ENCODE data around the gene DIP2C.
"Not testable (repeated sequence)": the region's sequence is repeated elsewhere in the genome, so short reads cannot be mapped to it uniquely, and the experiment has no call there.

DIP2C gene

DNA sequence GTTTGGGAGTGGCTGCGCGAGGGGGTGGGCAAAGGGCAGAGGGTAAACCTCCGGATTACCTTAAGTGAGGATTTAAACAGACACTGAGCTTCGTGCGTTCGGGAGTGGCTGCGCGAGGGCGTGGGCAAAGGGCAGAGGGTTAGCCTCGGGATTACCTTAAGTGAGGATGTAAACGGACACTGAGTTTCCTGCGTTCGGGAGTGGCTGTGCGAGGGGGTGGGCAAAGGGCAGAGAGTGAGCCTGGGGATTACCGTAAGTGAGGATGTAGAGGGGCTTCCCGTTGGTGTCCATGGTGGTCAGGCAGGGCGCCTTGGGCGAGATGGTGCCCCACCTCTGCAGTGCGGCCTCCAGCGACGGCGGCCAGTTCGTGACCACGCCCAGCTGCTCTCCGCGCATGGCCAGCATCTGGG is 275.8 kb downstream of the DIP2C start:
- DNase-seq (ENCODE audit: low spot score) = no peak

GRCh38 chr10:412109-412508 is 277.4 kb downstream of the DIP2C start:
- DNase-seq (ENCODE audit: low spot score) = peak; percentile 19

GRCh38 chr10:411603-412002 is 277.9 kb downstream of the DIP2C start:
- peak; percentile 2 for DNase-seq (ENCODE audit: low spot score)

DNA sequence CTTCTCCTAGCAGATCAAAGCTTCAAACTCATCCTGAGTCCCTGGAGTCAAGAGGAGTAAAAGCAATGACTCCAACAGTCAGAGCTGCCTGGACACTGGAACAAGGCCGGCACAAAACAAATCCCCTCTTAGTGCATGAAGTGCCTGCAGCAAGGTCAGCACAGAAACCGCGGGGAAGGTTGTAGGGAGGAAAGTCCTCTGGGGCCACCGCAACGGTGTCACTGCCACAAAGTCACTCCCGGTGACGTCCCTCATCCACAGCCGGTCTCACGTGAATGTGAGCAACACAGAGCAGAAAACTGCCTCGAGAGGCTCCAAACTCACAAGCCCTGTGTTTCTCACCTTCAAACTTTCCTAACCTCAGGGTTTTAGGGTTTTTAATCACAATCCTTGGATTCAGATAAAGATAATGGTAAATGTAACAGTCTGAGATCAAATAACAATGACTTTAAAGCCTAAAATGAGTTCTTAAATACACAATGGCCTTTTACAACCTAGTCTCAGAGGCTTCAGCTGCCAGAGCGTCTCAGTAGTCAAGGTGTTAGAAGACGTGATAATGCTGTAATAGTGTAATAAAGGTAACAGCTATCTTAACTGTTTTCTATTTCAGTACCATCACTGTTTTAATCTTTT is 279.9 kb downstream of the DIP2C start:
- peak; percentile 41 for DNase-seq (ENCODE audit: low spot score)

DNA sequence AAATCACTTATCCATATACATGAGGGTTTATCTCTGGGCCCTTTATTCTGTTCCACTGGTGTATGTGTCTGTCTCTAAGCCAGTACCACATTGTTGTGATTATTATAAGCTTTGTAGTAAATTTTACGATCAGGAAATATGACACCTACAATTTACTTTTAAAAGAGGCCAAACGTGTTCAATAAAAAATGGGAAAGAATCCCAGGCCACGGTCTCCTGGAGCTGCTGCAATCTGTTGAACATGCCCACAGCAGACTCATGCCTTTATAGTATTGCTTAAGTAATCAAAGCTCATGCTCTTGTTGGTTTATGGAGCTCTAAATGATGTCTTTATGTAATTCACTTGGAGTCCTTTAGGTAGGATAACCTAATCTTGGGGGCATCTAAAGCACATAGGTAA is 281.2 kb downstream of the DIP2C start:
- DNase-seq (ENCODE audit: low spot score) = no peak

DNA sequence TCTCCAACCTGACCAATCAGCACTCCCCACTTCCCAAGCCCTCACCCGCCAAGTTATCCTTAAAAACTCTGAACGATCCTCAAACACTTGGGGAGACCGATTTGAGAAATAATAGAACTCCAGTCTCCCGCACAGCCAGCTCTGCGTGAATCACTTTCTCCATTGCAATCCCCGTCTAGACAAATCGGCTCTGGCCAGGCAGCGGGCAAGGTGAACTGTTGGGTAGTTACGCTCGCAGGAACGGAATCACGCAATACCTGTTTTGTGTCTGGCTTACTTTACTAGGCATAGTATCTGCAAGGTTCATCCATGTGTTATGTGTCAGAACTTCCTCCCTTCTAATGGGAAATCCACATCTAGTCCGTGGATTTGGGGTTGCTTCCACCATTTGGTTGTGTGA is 282.5 kb downstream of the DIP2C start:
- DNase-seq (ENCODE audit: low spot score) = no peak

DNA sequence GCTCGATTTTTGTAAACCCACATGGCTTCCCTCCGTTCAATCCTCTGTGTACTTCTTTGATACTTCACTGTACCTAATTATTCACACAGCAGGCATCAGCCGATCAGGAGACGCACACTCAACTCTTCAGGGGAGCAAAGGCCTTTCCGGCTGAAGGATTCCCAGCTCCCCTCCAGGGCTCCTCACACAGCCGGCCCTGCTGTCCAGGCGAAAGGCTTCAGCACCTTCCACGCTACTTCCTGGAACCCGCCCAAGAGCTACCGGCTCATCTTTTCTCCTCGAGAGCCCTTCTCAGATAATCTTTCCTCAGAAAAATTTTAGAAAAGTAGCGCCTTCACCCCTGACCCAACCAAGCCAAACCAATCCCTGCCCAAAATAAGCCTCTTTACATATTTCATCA is 283.8 kb downstream of the DIP2C start:
- no peak for DNase-seq (ENCODE audit: low spot score)

GRCh38 chr10:404991-405390 is 284.5 kb downstream of the DIP2C start:
- DNase-seq (ENCODE audit: low spot score) = no peak

GRCh38 chr10:404346-404745 is 285.1 kb downstream of the DIP2C start:
- no peak for DNase-seq (ENCODE audit: low spot score)

- no peak for DNase-seq (ENCODE audit: low spot score)
Measured at GRCh38 chr10:398954-399353, 290.5 kb downstream of the DIP2C start.

- no peak for DNase-seq (ENCODE audit: low spot score)
Measured at GRCh38 chr10:397321-398068, 292.0 kb downstream of the DIP2C start.

DNA sequence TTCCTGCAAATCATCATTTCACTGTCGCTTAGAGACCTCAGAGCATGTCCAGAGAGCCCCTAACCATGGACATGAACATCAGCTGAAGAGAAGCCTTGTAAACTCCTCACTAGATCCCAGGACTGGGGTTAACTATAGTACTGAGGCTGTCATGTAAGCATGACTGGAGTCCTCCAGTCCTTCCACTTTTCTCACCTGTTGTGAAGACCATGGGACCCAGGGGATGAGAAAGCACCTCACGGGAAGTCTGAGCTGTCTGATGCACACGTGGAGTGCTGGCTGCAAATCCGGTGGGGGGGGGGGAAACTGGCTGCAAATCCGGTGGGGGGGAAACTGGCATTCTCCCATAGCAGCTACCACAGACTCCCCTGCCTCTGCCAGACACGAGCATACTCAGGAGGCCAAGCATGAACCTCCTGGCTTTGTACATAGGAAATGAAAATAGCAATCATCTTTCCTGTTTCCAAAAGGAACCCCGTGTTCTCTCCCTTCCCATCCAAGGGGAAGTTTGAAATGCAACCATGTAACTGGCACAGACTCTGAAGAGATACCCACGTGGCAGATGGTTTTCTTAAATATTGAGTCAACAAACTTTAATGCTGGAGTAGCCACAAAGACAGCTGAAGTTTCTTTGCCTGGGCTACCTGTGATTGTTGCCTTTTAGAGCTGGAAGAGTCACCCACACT is 292.8 kb downstream of the DIP2C start:
- DNase-seq (ENCODE audit: low spot score) = no peak

DNA sequence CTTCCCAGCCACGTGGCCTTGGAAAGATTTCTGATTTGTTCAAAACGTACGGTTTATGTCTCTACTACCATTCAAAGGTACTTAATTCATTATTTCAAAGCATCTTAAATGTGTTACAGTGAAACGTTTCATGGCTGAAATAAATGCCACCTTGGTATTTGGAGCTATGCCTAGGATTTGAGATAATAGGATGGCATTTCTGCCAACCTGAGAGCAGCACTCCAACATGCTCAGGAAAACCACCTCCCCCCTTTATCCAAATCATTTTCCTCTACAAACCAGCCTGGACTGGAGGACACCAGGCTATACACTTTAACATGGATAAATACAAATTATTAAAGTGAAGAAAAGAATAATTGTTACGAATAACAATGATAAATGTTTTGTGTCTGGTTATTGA is 293.4 kb downstream of the DIP2C start:
- DNase-seq (ENCODE audit: low spot score) = no peak

- DNase-seq (ENCODE audit: low spot score) = no peak
Measured at GRCh38 chr10:395665-396064, 293.8 kb downstream of the DIP2C start.

DNA sequence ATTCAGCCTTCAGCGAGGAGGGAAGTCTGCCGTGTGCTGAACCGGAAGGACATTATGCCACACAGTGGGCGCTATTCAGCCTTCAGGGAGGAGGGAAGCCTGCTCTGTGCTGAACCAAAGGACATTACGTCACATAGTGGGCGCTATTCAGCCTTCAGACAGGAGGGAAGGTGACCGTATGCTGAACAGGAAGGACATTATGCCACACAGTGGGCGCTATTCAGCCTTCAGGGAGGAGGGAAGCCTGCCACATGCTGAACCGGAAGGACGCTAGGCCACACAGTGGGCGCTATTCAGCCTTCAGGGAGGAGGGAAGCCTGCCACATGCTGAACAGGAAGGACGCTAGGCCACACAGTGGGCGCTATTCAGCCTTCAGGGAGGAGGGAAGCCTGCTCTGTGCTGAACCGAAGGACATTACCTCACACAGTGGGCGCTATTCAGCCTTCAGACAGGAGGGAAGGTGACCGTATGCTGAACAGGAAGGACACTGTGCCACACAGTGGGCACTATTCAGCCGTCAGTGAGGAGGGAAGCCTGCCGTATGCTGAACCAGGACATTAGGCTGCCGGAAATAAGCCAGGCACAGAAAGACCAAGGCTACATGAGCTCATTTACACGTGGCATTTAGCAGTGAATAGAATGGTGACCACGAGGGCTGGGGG is 294.9 kb downstream of the DIP2C start:
- DNase-seq (ENCODE audit: low spot score) = not testable (repeated sequence)

- DNase-seq (ENCODE audit: low spot score) = no peak
Measured at GRCh38 chr10:393787-394438, 295.6 kb downstream of the DIP2C start.

- no peak for DNase-seq (ENCODE audit: low spot score)
Measured at GRCh38 chr10:393106-393745, 296.2 kb downstream of the DIP2C start.

GRCh38 chr10:392705-393037 is 296.8 kb downstream of the DIP2C start:
- no peak for DNase-seq (ENCODE audit: low spot score)

DNA sequence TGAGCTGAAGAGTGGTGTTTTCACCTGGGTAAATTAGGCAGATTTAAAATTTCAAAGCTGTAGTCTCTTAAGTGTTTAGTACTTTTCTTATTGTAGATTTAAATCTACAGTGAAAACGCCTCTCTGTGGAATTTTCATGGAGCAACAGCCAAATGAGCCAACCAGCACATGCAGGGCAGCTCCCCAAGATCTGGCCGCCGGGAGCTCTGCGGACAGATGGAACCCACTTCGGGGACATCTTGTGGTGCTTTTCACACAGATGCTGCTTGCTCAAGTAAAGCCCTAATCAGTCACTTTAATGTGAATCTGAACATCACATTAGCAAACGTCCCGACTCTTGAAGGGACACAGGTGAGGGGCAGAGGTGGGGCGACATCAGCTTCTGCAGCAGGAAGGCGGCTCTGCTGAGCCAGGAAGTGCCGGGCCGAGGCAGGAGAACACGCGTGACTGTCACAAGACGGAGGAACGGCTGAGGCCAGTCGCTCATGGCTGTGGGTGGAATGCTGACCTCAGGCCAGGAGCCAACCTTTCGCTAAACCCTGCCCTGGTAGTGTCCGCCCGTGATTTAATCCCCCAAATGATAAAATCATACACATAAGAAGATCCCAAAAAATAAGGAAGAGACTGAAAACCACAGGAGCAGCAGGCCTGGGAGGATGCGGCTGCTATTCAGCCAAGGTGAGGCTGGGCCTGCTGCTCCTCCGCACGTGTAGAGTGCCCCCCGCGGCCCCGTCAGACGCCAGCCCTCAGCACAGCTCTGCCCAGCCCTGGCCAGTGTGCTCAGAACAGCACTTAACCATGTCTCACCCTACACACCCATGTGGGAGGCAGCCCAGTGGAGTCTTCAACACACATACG is 297.4 kb downstream of the DIP2C start:
- DNase-seq (ENCODE audit: low spot score) = no peak

- no peak for DNase-seq (ENCODE audit: low spot score)
Measured at GRCh38 chr10:391305-391704, 298.2 kb downstream of the DIP2C start.

All from ecto neural progenitor cell (in vitro differentiated cells).